Left renal cortex interstitium (tissue), 4 donors: Measurements from ENCODE around the gene BCL2L12. TPM values are rescaled to one million over a fixed set of nuclear protein-coding genes. Genes with fewer than 3 reads are reported as not detected.
"Not testable (repeated sequence)": the region's sequence is repeated elsewhere in the genome, so short reads cannot be mapped to it uniquely, and the experiment has no call there.

ENCODE experiments used
- DNase-seq, 4 donors: peaks; one replicate each; pipeline ENCODE4 v3.0.0-alpha.2; 2013; ENCODE audit warnings: low read depth in 4 of 4, low spot score in 2 of 4, missing footprints in 1 of 4
- polyA plus RNA-seq, 4 donors: library from polyadenylated mRNA; unstranded; fragments of 120-200 nt; gene quantifications; one replicate each; pipeline ENCODE4 v1.2.1, GENCODE V29; 2013; ENCODE audit not compliant: insufficient read length in 4 of 4

BCL2L12 gene
- polyA plus RNA-seq, 4 donors, result 17.6 to 33.9 (median 31.0) TPM

DNA sequence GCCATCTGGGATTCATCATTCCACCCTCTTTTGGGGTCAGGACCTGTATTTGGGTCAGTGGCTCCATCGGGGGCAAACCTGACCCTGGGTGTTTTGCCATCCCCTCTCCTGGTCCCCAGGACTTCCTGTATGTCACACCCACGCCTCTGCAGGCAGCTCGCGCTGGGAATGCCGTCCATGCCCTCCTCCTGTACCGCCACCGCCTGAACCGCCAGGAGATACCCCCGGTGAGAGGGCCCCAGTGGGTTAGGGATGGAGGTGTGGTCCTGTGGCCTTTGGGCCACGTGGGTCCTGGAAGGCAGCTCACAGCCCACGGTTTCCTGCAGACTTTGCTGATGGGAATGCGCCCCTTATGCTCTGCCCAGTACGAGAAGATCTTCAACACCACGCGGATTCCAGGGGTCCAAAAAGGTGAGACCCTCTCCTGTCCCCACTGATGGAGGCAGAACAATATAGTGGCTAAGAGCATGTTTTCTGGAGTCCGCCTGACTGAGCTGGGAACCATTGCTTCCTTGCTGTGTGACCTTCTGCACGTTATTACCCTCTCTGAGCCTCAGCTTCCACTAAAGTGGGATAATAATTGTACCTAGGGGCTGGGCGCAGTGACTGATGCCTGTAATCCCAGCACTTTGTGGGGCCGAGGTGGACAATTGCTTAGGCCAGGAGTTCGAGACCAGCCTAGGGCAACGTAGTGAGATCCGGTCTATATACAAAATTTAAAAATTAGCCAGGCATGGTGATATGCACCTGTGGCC is 39.3 kb downstream of the BCL2L12 start:
- no peak for DNase-seq

DNA sequence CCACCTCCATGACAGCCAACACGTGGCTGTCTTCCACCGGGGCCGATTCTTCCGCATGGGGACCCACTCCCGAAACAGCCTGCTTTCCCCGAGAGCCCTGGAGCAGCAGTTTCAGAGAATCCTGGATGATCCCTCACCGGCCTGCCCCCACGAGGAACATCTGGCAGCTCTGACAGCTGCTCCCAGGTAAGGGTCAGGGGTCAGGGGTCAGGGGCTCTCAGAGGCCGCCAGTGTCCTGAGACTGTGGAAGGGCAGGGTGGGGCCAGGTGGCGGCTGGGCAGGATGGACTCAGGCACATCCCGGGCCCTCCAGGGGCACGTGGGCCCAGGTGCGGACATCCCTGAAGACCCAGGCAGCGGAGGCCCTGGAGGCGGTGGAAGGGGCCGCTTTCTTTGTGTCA is 40.2 kb downstream of the BCL2L12 start:
- no peak for DNase-seq

DNA sequence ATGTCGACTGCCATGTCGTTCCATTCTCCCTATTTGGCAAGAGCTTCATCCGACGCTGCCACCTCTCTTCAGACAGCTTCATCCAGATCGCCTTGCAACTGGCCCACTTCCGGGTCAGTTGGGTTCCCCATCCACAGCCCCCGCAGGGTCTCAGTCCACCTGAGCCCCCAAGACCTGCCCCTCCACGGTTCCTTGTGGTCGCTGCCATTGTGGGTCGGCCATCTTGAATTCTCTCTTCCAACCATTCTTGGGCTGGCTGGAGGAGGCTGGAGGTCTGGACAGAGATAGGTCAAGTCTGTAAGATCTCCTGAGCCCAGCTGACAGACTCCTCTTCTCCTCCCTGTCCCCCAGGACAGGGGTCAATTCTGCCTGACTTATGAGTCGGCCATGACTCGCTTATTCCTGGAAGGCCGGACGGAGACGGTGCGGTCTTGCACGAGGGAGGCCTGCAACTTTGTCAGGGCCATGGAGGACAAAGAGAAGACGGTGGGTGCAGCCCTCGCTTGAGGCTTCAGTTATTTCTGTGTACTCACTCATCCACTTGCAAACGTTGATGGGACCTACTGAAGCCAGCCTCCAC is 44.7 kb downstream of the BCL2L12 start:
- DNase-seq, result no peak

DNA sequence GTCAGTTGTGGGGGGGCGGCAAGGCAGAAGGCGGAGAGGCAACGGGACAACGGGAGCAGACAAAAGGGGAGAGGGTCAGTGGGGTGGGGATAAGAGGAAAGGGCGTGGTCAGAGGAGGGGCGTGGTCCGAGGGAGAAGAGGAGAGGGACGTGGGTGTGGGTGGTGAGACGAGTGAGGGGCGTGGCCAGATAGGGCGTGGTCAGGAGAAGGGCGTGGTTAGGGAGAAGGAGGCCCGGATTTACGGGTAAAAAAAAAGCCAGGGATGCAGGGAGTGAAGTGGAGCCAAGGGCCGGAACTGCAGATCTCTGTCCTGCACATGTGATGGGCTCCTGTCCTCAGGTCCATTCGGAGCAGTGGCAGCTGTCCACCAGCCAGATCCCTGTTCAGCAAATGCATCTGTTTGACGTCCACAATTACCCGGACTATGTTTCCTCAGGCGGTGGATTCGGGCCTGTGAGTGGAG is 46.7 kb downstream of the BCL2L12 start:
- DNase-seq, result no peak

DNA sequence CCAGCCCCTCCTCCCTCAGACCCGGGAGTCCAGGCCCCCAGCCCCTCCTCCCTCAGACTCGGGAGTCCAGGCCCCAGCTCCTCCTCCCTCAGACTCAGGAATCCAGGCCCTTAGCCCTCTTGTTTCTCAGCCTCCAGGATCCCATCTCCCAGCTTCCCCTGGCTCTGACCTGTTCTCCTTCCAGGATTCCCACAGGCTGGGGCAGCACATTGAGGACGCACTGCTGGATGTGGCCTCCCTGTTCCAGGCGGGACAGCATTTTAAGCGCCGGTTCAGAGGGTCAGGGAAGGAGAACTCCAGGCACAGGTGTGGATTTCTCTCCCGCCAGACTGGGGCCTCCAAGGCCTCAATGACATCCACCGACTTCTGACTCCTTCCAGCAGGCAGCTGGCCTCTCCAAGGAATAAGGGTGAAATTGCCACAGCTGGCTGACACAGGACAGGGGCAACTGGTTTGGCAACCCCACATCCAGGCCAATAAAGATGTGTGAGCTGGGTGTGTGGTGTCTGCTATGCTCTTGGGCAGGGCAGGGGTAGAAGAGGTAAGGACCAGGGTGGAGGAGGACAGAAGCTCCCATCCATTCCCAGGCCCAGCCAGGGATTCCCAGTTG is 47.6 kb downstream of the BCL2L12 start:
- DNase-seq, result no peak

DNA sequence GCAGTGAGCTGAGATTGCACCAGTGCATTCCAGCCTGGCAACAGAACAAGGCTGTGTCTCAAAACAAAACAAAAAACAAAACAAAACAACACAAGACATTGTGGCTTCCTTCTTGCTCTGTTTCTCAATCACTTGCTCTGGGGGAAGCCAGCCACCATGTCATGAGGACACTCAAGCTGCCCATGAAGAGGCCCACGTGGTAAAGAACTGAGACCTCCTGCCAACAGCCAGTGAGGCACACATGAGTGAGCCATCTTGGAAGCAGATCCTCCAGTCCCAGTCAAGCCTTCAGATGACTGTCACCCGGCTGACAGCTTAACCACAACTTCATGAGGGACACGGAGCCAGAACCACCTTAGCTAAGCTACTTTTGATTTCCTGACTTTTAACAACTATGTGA is 50.4 kb downstream of the BCL2L12 start:
- DNase-seq, result no peak

DNA sequence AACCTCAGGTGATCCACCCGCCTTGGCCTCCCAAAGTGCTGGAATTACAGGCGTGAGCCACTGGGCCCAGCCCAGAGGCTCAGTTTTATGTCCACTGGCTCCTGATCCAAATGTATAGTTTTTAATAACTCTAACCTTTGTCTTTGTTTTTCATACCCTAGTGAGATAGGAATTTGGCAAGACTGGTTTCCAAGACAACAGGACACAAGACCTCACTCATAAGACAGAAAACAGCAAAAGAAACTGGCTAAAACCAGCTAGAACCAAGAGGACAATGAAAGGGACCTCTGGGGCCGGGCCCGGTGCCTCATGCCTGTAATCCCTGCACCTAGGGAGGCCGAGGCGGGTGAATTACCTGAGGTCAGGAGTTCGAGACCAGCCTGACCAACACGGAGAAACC is 52.8 kb downstream of the BCL2L12 start:
- no peak for DNase-seq

DNA sequence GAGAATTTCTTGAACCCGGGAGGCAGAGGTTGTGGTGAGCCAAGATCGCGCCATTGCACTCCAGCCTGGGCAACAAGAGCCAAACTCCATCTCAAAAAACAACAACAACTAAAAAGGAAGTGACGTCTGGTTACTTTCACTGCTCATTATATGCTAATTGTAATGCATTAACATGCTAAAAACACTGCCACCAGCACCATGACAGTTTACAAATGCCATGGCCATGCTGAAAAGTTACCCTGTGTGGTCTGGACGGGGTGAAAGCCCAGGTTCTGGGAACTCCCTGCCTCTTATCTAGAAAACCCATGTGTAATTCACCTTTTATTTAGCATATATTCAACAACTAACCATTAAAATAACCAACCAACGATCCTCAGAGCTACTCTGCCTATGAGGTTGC is 53.3 kb downstream of the BCL2L12 start:
- no peak for DNase-seq

DNA sequence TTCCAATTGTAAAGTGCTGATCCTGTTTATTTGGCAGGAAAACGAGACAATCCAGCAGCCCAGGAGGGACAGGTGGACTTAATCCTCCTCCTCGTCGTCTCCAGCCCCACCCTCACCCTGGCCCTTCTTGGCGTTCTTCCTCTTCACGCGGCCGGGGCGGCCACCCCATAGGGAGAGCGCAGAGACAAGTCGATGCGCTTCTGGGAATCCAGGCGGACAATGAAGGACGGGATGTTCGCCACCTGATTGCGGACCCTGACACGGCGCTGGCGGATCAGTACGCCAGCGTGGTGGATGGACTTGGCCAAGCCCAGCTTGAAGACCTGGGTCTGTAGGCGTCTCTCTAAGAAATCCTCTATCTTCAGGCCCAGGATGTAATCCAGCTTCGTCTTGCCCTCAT is 53.7 kb downstream of the BCL2L12 start:
- not testable (repeated sequence) for DNase-seq

Other genes starting within 250 kb of the BCL2L12 start
- not detected for gene PTH2, start 242.5 kb upstream of the BCL2L12 start, polyA plus RNA-seq
- gene GFY, start 240.5 kb upstream of the BCL2L12 start, polyA plus RNA-seq, result not detected
- gene SLC17A7, start 224.4 kb upstream of the BCL2L12 start, polyA plus RNA-seq, result under 1 TPM; 0.25 to 0.61 (median 0.45) TPM
- 100 to 1,000 TPM in 1 of 4 donors, 10 to 100 TPM in 3; 82.3 to 106 (median 94.2) TPM for gene PIH1D1, start 214.1 kb upstream of the BCL2L12 start, polyA plus RNA-seq
- 10 to 100 TPM; 14.6 to 29.7 (median 25.2) TPM for gene ALDH16A1, start 212.7 kb upstream of the BCL2L12 start, polyA plus RNA-seq
- 1 to 10 TPM; 2.7 to 4.6 (median 4.1) TPM for gene FLT3LG, start 191.7 kb upstream of the BCL2L12 start, polyA plus RNA-seq
- gene RPL13A, start 178.3 kb upstream of the BCL2L12 start, polyA plus RNA-seq, result 1,000 to 10,000 TPM; 2,373 to 3,513 (median 2,918) TPM
- 1,000 to 10,000 TPM; 2,347 to 3,212 (median 2,796) TPM for gene RPS11, start 169.5 kb upstream of the BCL2L12 start, polyA plus RNA-seq
- gene FCGRT, start 153.3 kb upstream of the BCL2L12 start, polyA plus RNA-seq, result 100 to 1,000 TPM; 235 to 340 (median 283) TPM
- gene RCN3, start 137.9 kb upstream of the BCL2L12 start, polyA plus RNA-seq, result 10 to 100 TPM; 13.2 to 27.9 (median 23.9) TPM
- gene NOSIP, start 85.4 kb upstream of the BCL2L12 start, polyA plus RNA-seq, result 10 to 100 TPM; 62.3 to 89.4 (median 68.5) TPM
- gene PRRG2, start 84.6 kb upstream of the BCL2L12 start, polyA plus RNA-seq, result 10 to 100 TPM in 1 of 4 donors, 1 to 10 TPM in 3; 6.1 to 10.6 (median 7.1) TPM
- 10 to 100 TPM; 15.1 to 32.6 (median 26.6) TPM for gene PRR12, start 74.8 kb upstream of the BCL2L12 start, polyA plus RNA-seq
- 10 to 100 TPM; 21.5 to 40.8 (median 26.9) TPM for gene RRAS, start 25.8 kb upstream of the BCL2L12 start, polyA plus RNA-seq
- 10 to 100 TPM; 25.0 to 50.3 (median 40.5) TPM for gene SCAF1, start 23.7 kb upstream of the BCL2L12 start, polyA plus RNA-seq
- gene IRF3, start 76 bp upstream of the BCL2L12 start, polyA plus RNA-seq, result 10 to 100 TPM; 34.9 to 76.8 (median 65.1) TPM
- gene PRMT1, start 11.3 kb downstream of the BCL2L12 start, polyA plus RNA-seq, result 100 to 1,000 TPM; 192 to 264 (median 241) TPM
- gene ADM5, start 23.7 kb downstream of the BCL2L12 start, polyA plus RNA-seq, result 1 to 10 TPM in 2 of 4 donors, under 1 TPM in 2; 0.49 to 2.1 (median 1.5) TPM
- 10 to 100 TPM; 10.0 to 13.1 (median 11.3) TPM for gene CPT1C, start 25.2 kb downstream of the BCL2L12 start, polyA plus RNA-seq
- under 1 TPM in 2 of 4 donors, not detected in 2; 0.14 TPM for gene TSKS, start 97.4 kb downstream of the BCL2L12 start, polyA plus RNA-seq
- gene AP2A1, start 101.1 kb downstream of the BCL2L12 start, polyA plus RNA-seq, result 10 to 100 TPM; 46.1 to 79.9 (median 67.1) TPM
- gene FUZ, start 147.4 kb downstream of the BCL2L12 start, polyA plus RNA-seq, result 10 to 100 TPM; 30.8 to 46.3 (median 39.4) TPM
- 10 to 100 TPM; 52.5 to 80.8 (median 67.4) TPM for gene MED25, start 152.4 kb downstream of the BCL2L12 start, polyA plus RNA-seq
- gene PTOV1, start 185.2 kb downstream of the BCL2L12 start, polyA plus RNA-seq, result 100 to 1,000 TPM; 234 to 396 (median 355) TPM
- gene PNKP, start 201.6 kb downstream of the BCL2L12 start, polyA plus RNA-seq, result 100 to 1,000 TPM in 1 of 4 donors, 10 to 100 TPM in 3; 33.1 to 104 (median 72.8) TPM
- gene AKT1S1, start 211.4 kb downstream of the BCL2L12 start, polyA plus RNA-seq, result 10 to 100 TPM; 27.4 to 49.0 (median 39.7) TPM
- gene TBC1D17, start 211.8 kb downstream of the BCL2L12 start, polyA plus RNA-seq, result 10 to 100 TPM; 38.5 to 61.3 (median 48.5) TPM
- gene IL4I1, start 231.0 kb downstream of the BCL2L12 start, polyA plus RNA-seq, result 1 to 10 TPM; 2.3 to 3.0 (median 2.5) TPM